DND-41 (cell line): ENCODE results near the gene ANKRD33.
"Not testable (repeated sequence)": the region's sequence is repeated elsewhere in the genome, so short reads cannot be mapped to it uniquely, and the experiment has no call there.

Experiments
- CTCF ChIP-seq: IDR thresholded peaks from 2 replicates; pipeline ENCODE4 v1.5.1; 2012; ENCODE audit warnings: borderline replicate concordance, low read length, moderate library complexity, mild to moderate bottlenecking; ENCODE audit not compliant: poor library complexity, severe bottlenecking; ENCODE audit errors: extremely low read depth
- EZH2 ChIP-seq: IDR thresholded peaks from 3 replicates; pipeline ENCODE4 v1.6.1; 2012; ENCODE audit warnings: borderline replicate concordance, low read depth, mild to moderate bottlenecking, moderate library complexity, low read length, inconsistent platforms; ENCODE audit not compliant: severe bottlenecking

DNA sequence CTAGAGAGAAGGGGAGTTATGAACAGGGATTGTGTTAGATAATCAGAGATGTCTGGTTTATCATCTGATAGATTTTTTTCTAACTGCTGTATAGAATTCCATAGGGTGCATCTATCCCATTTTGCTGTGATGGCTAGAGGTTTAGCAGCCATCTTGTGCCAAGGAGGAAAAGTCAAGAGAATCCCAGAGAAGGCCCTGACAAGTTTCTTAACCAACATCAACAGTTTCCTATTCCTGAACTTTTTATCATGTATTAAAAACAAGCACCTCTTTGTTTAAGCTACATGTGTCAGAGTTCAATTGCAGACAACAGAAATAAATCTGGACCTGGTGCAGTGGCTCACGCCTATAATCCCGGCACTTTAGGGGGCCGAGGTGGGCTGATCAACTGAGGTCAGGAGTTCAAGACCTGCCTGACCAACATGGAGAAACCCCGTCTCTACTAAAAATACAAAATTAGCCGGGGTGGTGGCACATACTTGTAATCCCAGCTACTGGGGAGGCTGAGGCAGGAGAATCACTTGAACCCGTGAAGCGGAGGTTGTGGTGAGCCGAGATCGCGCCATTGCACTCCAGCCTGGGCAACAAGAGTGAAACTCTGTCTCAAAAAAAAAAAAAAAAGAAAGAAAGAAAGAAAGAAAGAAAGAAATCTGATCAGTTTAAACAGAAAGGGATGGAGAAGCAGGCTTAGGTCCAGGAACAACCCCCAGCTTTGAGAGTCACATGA lies 2.4 kb upstream of the ANKRD33 start:
- not testable (repeated sequence) for TF ChIP-seq CTCF, EZH2
